ENCODE results near the gene STN1. TPM values are rescaled to one million over a fixed set of nuclear protein-coding genes. Genes with fewer than 3 reads are reported as not detected.

The STN1 gene
- total RNA-seq, 2 donors from 2014 or later: 16.6 to 18.3 TPM

GRCh38 chr10:103854686-103855391, 63.1 kb downstream of the STN1 start:
- Histone ChIP-seq H3K4me3 (peak overlapping the region; percentile 79), H3K9ac (ENCODE audit: low read depth in 2 of 2, low read length in 2 of 2) (peak overlapping the region; percentile 79 to 96), H3K27me3 (no peaks in the 10 kb centered on the region), H3K27ac (peak overlapping the region; percentile 51), H3K4me1 (peaks cover 35% of the 10 kb centered on the region), H3K9me3 (no peaks in the 10 kb centered on the region), H3K36me3 (no peaks in the 10 kb centered on the region)
- intact Hi-C loops (cut with DNase I): loop anchor here (10.0 kb wide), 1 partner anchor 70 kb away; no protein-coding TSS in a partner anchor
- DNase-seq: peak; percentile 67
- no peak for TF ChIP-seq CTCF (IDR thresholded peaks at IDR 0.05)

- intact Hi-C loops (cut with DNase I): loop anchor here (10.0 kb wide), 1 partner anchor 69 kb away; no protein-coding TSS in a partner anchor
- Histone ChIP-seq H3K27me3 (no peaks in the 10 kb centered on the region), H3K4me3 (peak overlapping the region; percentile 79), H3K27ac (peak overlapping the region; percentile 51), H3K36me3 (no peaks in the 10 kb centered on the region), H3K9ac (ENCODE audit: low read depth in 2 of 2, low read length in 2 of 2) (peak overlapping the region; percentile 79 to 96), H3K4me1 (peaks cover 40% of the 10 kb centered on the region), H3K9me3 (no peaks in the 10 kb centered on the region)
- TF ChIP-seq CTCF (IDR thresholded peaks at IDR 0.05): no peak
- no peak for DNase-seq
These were observed 63.7 kb downstream of the STN1 start for GRCh38 chr10:103854265-103854685.

GRCh38 chr10:103853428-103854264, 64.3 kb downstream of the STN1 start:
- H3K9me3 ChIP-seq: no peaks in the 10 kb centered on the region
- H3K9ac ChIP-seq (ENCODE audit: low read depth in 2 of 2, low read length in 2 of 2): peak overlapping the region; percentile 48 to 79
- TF ChIP-seq CTCF (IDR thresholded peaks at IDR 0.05): no peak
- no peaks in the 10 kb centered on the region for H3K27me3 ChIP-seq
- peak overlapping the region; percentile 79 for H3K4me3 ChIP-seq
- intact Hi-C loops (cut with DNase I): loop anchor here (10.0 kb wide), 1 partner anchor 69 kb away; no protein-coding TSS in a partner anchor
- DNase-seq: peak; percentile 48
- H3K27ac ChIP-seq: peak overlapping the region; percentile 51
- H3K4me1 ChIP-seq: peaks cover 43% of the 10 kb centered on the region
- no peaks in the 10 kb centered on the region for H3K36me3 ChIP-seq

GRCh38 chr10:103852856-103853255, 65.1 kb downstream of the STN1 start:
- peak; percentile 36 for DNase-seq
- Histone ChIP-seq H3K4me3 (peak overlapping the region; percentile 2), H3K27ac (peak overlapping the region; percentile 51), H3K9ac (ENCODE audit: low read depth in 2 of 2, low read length in 2 of 2) (peak overlapping the region in 1 of 2 donors; percentile 76), H3K36me3 (no peaks in the 10 kb centered on the region), H3K4me1 (peaks cover 43% of the 10 kb centered on the region), H3K9me3 (no peaks in the 10 kb centered on the region), H3K27me3 (no peaks in the 10 kb centered on the region)
- intact Hi-C loops (cut with DNase I): loop anchor here (10.0 kb wide), 1 partner anchor 68 kb away; no protein-coding TSS in a partner anchor
- no peak for TF ChIP-seq CTCF (IDR thresholded peaks at IDR 0.05)

GRCh38 chr10:103852189-103852711, 65.7 kb downstream of the STN1 start:
- peak overlapping the region; percentile 2 for H3K4me3 ChIP-seq
- peak overlapping the region in 1 of 2 donors; percentile 76 for H3K9ac ChIP-seq (ENCODE audit: low read depth in 2 of 2, low read length in 2 of 2)
- H3K27me3 ChIP-seq: no peaks in the 10 kb centered on the region
- peak overlapping the region; percentile 51 for H3K27ac ChIP-seq
- DNase-seq: peak; percentile 64
- H3K9me3 ChIP-seq: no peaks in the 10 kb centered on the region
- intact Hi-C loops (cut with DNase I): loop anchor here (10.0 kb wide), 1 partner anchor 67 kb away; no protein-coding TSS in a partner anchor
- peaks cover 44% of the 10 kb centered on the region for H3K4me1 ChIP-seq
- no peaks in the 10 kb centered on the region for H3K36me3 ChIP-seq
- no peak for TF ChIP-seq CTCF (IDR thresholded peaks at IDR 0.05)

Measured in colonic mucosa (tissue), 4 donors.